ENCODE results near the gene RPUSD2.
"Not testable (repeated sequence)": the region's sequence is repeated elsewhere in the genome, so short reads cannot be mapped to it uniquely, and the experiment has no call there.

Gene RPUSD2

DNA sequence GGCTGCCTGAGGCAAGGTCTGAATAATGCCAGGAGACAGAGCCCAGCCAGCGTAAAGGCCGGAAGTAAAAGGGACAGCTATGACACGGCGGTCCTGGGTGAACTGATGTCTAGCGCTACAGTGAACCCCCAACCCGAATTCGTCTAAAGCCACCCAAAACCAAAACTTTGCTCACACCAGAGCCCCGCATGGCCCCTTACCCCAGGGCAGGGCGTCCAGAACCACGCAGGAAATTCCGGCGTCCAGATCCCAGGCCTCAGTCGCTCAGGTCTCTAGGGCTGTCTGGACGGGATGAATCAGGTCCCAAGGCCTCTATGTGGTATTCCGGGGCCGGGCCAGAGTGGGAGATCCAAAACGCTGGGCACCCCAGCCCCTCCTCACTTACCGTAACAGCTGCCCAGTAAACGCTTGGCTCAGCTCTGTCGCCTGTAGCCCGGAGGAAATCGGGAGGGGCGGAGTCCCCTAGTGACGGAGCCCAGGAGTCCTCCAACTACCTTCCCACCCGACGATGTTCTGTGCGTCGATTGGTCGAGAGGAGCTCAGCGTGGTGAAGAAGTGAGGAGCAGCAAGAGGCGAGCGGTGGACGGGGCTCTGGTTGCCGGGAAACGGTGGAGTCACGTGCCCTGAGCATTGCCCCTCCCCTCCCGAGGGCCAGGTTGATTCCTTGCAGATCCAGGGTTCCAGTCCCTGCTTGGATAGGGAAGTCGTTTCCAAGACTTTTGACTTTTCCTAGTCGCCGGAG is 4.3 kb upstream of the RPUSD2 start, which contains the start of gene CCDC32:
Gene CCDC32 (minus strand): TSS at position 452 of the 742 bp plus-strand sequence. CDS start 2,027 bp downstream, outside the sequence.
- H3K4me3 ChIP-seq (ENCODE audit: low read depth, low read length) = peak within 1 kb of the TSS; percentile 92
- peak; percentile 99 for DNase-seq (ENCODE audit: low read depth)
- TF ChIP-seq, protein P1, sequence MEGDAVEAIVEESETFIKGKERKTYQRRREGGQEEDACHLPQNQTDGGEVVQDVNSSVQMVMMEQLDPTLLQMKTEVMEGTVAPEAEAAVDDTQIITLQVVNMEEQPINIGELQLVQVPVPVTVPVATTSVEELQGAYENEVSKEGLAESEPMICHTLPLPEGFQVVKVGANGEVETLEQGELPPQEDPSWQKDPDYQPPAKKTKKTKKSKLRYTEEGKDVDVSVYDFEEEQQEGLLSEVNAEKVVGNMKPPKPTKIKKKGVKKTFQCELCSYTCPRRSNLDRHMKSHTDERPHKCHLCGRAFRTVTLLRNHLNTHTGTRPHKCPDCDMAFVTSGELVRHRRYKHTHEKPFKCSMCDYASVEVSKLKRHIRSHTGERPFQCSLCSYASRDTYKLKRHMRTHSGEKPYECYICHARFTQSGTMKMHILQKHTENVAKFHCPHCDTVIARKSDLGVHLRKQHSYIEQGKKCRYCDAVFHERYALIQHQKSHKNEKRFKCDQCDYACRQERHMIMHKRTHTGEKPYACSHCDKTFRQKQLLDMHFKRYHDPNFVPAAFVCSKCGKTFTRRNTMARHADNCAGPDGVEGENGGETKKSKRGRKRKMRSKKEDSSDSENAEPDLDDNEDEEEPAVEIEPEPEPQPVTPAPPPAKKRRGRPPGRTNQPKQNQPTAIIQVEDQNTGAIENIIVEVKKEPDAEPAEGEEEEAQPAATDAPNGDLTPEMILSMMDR (conservative IDR thresholded peaks at IDR 0.05; ENCODE audit: low read depth, low read length) = no peak

DNA sequence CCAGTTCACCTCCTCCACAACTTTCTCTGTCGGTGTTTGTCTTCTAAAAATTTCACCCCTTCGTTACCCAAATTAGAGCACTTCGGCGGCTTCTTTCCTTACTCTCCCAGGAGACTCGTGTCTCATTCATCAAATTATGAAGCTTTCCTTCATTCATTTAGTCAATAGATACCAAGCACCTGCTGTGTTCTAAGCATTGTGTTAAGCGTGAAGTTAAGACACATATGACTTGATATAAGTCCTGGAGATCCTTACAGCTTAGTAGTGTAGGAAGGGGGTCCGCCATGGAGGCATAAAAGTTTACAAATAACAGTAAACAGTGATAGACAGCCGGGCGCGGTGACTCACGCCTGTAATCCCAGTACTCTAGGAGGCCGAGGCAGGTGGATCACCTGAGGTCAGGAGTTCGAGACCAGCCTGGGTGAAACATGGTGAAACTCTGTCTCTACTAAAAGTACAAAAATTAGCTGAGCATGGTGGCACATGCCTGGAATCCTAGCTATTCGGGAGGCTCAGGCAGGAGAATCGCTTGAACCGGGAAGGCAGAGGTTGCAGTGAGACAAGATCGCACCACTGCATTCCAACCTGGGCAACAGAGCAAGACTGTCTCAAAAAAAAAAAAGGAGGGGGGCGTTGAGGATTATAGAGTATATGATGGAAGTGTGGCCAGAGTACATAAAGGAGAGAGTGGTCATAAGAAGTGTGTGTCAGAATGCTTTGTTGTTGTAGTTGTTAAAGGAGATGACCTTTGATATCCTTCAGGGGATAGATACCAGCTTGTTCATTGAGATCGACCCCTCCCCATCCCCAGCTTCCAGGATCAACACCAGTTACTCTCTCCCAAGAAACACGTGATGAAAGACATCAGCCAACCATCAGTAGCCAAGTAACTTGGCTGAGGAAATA is 3.5 kb upstream of the RPUSD2 start:
- peak overlapping the region; percentile 92 for H3K4me3 ChIP-seq (ENCODE audit: low read depth, low read length)
- DNase-seq (ENCODE audit: low read depth) = no peak
- TF ChIP-seq, protein P1 (conservative IDR thresholded peaks at IDR 0.05; ENCODE audit: low read depth, low read length) = no peak

DNA sequence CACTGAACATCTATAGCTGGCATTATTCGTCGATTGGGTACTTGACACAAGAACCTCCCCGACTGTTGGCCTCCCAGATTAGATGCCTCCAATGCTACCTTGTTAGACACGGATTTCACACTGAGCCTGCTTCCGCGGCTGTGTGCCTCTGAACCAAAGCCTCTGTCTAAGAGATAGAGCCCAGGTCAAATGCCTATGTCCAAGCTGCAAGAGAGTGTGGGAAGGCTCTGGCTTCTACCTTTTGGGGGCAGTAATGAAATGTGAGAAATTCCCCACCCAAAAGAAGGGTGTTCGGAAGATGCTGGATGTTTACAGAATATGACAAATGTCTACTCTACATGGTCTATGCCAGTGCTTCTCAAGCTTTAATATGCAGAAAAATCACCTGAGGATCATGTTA is 2.0 kb upstream of the RPUSD2 start:
- TF ChIP-seq, protein P1 (conservative IDR thresholded peaks at IDR 0.05; ENCODE audit: low read depth, low read length) = peak; percentile 46
- H3K4me3 ChIP-seq (ENCODE audit: low read depth, low read length) = no peak overlapping the region
- DNase-seq (ENCODE audit: low read depth) = peak; percentile 23

DNA sequence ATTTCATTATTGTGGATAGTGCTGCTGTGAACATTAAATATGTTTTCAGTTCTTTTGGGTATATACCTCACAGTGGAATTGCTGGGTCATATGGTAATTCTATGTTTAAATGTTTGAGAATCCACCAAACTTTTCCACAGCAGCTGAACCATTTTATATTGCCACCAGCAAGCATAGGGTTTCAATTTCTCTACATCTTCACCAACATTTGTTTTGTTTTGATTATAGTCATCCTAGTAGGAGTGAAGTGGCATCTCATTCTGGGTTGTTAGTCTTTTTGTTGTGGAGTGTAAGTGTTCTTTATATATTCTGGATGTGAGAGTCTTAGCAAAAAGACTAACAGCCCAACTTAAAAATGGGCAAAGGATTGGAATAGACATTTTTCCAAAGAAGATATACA is 6.0 kb downstream of the RPUSD2 start:
- TF ChIP-seq, protein P1 (conservative IDR thresholded peaks at IDR 0.05; ENCODE audit: low read depth, low read length) = no peak
- no peak for DNase-seq (ENCODE audit: low read depth)
- H3K4me3 ChIP-seq (ENCODE audit: low read depth, low read length) = no peak overlapping the region

DNA sequence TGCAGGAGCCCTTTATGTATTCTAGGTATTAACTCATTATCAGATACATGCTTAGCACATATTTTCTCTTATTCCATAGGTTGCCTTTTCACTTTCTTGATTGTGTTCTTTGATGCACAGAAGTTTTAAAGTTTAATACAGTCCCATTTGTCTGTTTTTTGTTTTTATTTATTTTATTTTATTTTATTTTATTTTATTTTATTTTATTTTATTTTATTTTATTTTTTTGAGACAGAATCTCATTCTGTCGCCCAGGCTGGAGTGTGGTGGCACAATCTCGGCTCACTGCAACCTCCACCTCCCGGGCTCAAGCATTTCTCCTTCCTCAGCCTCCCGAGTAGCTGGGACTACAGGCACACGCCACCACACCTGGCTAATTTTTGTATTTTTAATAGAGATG is 7.8 kb downstream of the RPUSD2 start:
- H3K4me3 ChIP-seq (ENCODE audit: low read depth, low read length); DNase-seq (ENCODE audit: low read depth): not testable (repeated sequence)

DNA sequence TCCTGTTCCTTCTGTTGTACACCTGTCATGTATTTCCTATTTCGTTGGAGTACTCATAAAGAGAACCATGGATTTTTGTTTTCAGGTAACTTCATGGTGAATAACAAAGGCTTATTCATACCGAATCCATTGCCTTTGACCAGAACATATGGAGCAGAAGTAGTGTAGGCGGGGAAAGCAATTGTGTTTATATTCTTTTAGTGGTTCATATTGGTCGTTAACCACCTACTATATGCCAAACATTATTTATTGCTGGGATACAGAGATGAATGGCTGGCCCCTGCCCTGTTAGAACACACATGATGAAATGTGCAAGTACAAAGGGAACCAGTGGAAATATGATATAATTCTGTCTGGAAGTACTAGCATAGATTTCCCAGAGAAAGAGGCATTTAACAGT is 9.8 kb downstream of the RPUSD2 start:
- DNase-seq (ENCODE audit: low read depth) = no peak
- TF ChIP-seq, protein P1 (conservative IDR thresholded peaks at IDR 0.05; ENCODE audit: low read depth, low read length) = no peak
- H3K4me3 ChIP-seq (ENCODE audit: low read depth, low read length) = no peak overlapping the region

DNA sequence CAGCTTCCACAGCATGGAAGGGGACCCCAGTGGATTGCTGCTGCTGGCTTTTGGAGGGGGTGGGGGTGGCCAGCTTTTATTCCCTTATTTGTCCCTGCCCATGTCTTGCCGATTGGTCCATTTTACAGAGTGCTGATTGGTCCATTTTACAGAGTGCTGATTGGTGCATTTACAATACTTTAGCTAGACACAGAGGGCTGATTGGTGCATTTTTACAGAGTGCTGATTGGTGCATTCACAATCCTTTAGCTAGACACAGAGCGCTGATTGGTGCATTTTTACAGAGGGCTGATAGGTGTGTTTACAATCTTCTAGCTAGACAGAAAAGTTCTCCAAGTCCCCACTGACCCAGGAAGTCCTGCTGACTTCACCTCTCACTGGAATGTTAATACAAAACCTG is 12.7 kb downstream of the RPUSD2 start:
- DNase-seq (ENCODE audit: low read depth); H3K4me3 ChIP-seq (ENCODE audit: low read depth, low read length): not testable (repeated sequence)
